ENCODE results near the gene EFHD2. TPM values are rescaled to one million over a fixed set of nuclear protein-coding genes. Genes with fewer than 3 reads are reported as not detected.
A peak's percentile ranks its signal among the peaks of the same experiment; 100 is the strongest.

Gene EFHD2
- total and polyA plus RNA-seq, 2 of the 8 experiments (the other 6 are each of a cell fraction or from before 2014, with no cell fraction given): 24.4 to 25.1 TPM

DNA sequence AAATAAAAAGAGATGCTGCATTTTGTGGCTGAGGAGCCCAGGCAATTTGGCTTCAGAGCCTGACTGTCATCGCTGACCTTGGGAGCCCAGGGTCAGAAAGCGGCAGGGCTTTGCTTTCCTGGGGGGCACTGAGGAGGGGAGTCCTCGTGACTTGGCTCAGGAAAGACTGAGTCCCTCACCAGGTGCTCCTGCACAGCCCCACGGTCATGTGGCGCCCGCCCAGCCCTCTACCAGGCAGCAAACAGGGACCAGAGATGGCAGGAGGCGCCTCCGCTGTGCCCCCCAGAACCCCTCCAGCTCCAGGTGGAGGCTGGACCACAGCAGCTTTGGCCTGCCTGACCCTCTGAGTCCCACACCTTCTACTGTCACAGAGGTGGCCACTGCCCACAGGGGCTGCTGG, 13.2 kb downstream of the EFHD2 start:
- Histone ChIP-seq H2BK20ac (ENCODE audit: low read length) (no peak overlapping the region), H3K9me3 (ENCODE audit: insufficient read depth in 2 of 2, low read depth in 1 of 2, low read length in 1 of 2) (no peaks in the 10 kb centered on the region), H4K20me1 (replicated peaks in 1 of 2; ENCODE audit: control insufficient read depth in 1 of 2, insufficient read depth in 2 of 2, low read length in 2 of 2) (peaks cover 3 to 5% of the 10 kb centered on the region in 2 experiments), H3K9ac (replicated peaks in 1 of 4; ENCODE audit: extremely low read depth in 1 of 4, low read depth in 3 of 4, low read length in 3 of 4) (no peak overlapping the region), H2BK12ac (ENCODE audit: low read depth, low read length) (no peak overlapping the region), H3K79me1 (ENCODE audit: low read depth, low read length) (no peaks in the 10 kb centered on the region), H3K56ac (replicated peaks; ENCODE audit: insufficient read length, low read depth, low read length) (no peak overlapping the region), H3K23ac (ENCODE audit: insufficient read length) (no peak overlapping the region), H3K79me2 (ENCODE audit: control insufficient read depth in 1 of 2, insufficient read depth in 2 of 2, low read length in 2 of 2) (no peaks in the 10 kb centered on the region), H2AFZ (ENCODE audit: low read length) (no peak overlapping the region), H3K4me1 (replicated peaks in 1 of 4; ENCODE audit: control insufficient read depth in 3 of 4, insufficient read depth in 4 of 4, low read length in 3 of 4) (peaks cover 0 to 7% (median 3%) of the 10 kb centered on the region in 4 experiments; a peak in 3 of 7 replicates), H3K36me3 (ENCODE audit: control insufficient read depth in 2 of 4, insufficient read depth in 4 of 4, low read length in 3 of 4) (no peaks in the 10 kb centered on the region; a peak in 1 of 8 replicates), H2BK5ac (ENCODE audit: low read depth, low read length) (no peak overlapping the region), H3K27ac (ENCODE audit: low read depth, low read length) (no peak overlapping the region), H3K27me3 (replicated peaks in 1 of 4; ENCODE audit: control insufficient read depth in 3 of 4, extremely low read depth in 1 of 4, insufficient read depth in 3 of 4, low read length in 3 of 4) (no peaks in the 10 kb centered on the region), H3K4me3 (ENCODE audit: extremely low read depth in 1 of 4, insufficient read depth in 2 of 4, low read depth in 3 of 4, low read length in 4 of 4) (no peak overlapping the region), H3K14ac (ENCODE audit: insufficient read length) (no peak overlapping the region), H4K8ac (ENCODE audit: extremely low read depth, insufficient read depth, low read length) (peak overlapping the region; percentile 46; the same call in 1 of the 2 replicates), H2AK5ac (ENCODE audit: low read depth, low read length) (no peak overlapping the region), H3K4ac (replicated peaks; ENCODE audit: insufficient read length, low read depth, low read length) (no peak overlapping the region), H4K5ac (ENCODE audit: insufficient read length, low read depth, low read length) (no peak overlapping the region), H2BK120ac (replicated peaks; ENCODE audit: low read depth, low read length) (no peak overlapping the region), H3K18ac (ENCODE audit: extremely low read depth, low read length) (no peak overlapping the region), H2BK15ac (ENCODE audit: low read length) (no peak overlapping the region), H3K4me2 (ENCODE audit: insufficient read depth in 1 of 2, low read depth in 2 of 2, low read length in 2 of 2) (no peak overlapping the region), H3K23me2 (ENCODE audit: low read depth, low read length) (no peaks in the 10 kb centered on the region), H4K91ac (replicated peaks; ENCODE audit: insufficient read length, low read length) (no peak overlapping the region)
- WGBS, 2 experiments (ENCODE audit: extremely low coverage in 1 of 2, insufficient coverage in 1 of 2, insufficient read length in 1 of 2, insufficient replicate concordance in 2 of 2, low coverage in 1 of 2, low lambda C conversion rate in 2 of 2, missing lambda C conversion rate in 1 of 2): 87% methylated on average over 6 of the region's 8 CpGs; no CpG with 5 or more reads in 1 of the 2 experiments
- ChIA-PET CTCF (ENCODE audit: partially characterized antibody) (interaction anchor here (1.0 to 16.9 kb wide), 3 partner anchors 10 to 99 kb away, joined by 3 to 170 read pairs (median 20); no protein-coding TSS in a partner anchor), POLR2A (ENCODE audit: partially characterized antibody) (interaction anchor here (1.9 kb wide), 1 partner anchor 11 kb away, joined by 5 read pairs; no protein-coding TSS in a partner anchor)
- FAIRE-seq (no peak), DNase-seq (ENCODE audit: low read depth in 1 of 2, low spot score in 2 of 2) (no peak)
- TF ChIP-seq KDM5A (IDR thresholded peaks at IDR 0.05; ENCODE audit: low read length) (no peak), SAP30 (IDR thresholded peaks at IDR 0.05; ENCODE audit: insufficient read depth, insufficient replicate concordance, low read length) (no peak), CREB1 (IDR thresholded peaks at IDR 0.05) (no peak), POLR2A (IDR thresholded peaks at IDR 0.05; ENCODE audit: control extremely low read depth in 1 of 2, low read depth in 2 of 2, low read length in 2 of 2) (no peak), RBBP5 (IDR thresholded peaks at IDR 0.05; ENCODE audit: borderline replicate concordance, low read depth, low read length) (no peak), POLR2AphosphoS5 (IDR thresholded peaks at IDR 0.05; ENCODE audit: low read depth, low read length) (no peak), BACH1 (IDR thresholded peaks at IDR 0.05; ENCODE audit: low read length) (no peak), ATF3 (IDR thresholded peaks at IDR 0.05; ENCODE audit: insufficient read depth, low read depth, low read length) (no peak)
- TF ChIP-seq, protein P1, sequence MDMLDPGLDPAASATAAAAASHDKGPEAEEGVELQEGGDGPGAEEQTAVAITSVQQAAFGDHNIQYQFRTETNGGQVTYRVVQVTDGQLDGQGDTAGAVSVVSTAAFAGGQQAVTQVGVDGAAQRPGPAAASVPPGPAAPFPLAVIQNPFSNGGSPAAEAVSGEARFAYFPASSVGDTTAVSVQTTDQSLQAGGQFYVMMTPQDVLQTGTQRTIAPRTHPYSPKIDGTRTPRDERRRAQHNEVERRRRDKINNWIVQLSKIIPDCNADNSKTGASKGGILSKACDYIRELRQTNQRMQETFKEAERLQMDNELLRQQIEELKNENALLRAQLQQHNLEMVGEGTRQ (IDR thresholded peaks at IDR 0.05; ENCODE audit: low read length): no peak
- TF ChIP-seq, protein P2, sequence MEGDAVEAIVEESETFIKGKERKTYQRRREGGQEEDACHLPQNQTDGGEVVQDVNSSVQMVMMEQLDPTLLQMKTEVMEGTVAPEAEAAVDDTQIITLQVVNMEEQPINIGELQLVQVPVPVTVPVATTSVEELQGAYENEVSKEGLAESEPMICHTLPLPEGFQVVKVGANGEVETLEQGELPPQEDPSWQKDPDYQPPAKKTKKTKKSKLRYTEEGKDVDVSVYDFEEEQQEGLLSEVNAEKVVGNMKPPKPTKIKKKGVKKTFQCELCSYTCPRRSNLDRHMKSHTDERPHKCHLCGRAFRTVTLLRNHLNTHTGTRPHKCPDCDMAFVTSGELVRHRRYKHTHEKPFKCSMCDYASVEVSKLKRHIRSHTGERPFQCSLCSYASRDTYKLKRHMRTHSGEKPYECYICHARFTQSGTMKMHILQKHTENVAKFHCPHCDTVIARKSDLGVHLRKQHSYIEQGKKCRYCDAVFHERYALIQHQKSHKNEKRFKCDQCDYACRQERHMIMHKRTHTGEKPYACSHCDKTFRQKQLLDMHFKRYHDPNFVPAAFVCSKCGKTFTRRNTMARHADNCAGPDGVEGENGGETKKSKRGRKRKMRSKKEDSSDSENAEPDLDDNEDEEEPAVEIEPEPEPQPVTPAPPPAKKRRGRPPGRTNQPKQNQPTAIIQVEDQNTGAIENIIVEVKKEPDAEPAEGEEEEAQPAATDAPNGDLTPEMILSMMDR (IDR thresholded peaks at IDR 0.05; ENCODE audit: control extremely low read depth in 1 of 3, insufficient read depth in 1 of 3, low read depth in 1 of 3, low read length in 3 of 3): no peak

All from H1 (cell line).